Neural cell (in vitro differentiated cells): ENCODE measurements around the gene OR2T33. TPM values are rescaled to one million over a fixed set of nuclear protein-coding genes. Genes with fewer than 3 reads are reported as not detected.

ENCODE experiments used
- H2AFZ ChIP-seq: fragments of 200-600, 300-800 bp; sonication (generic), shearing (Covaris generic); 2 replicates; pipeline ENCODE4 v1.6.0; 2014; ENCODE audit warnings: low read depth, mild to moderate bottlenecking, antibody characterized with exemption, low read length, moderate library complexity
- H3F3A ChIP-seq: fragments of 200-600 bp; shearing (Covaris generic); 2 replicates; pipeline ENCODE4 v1.6.1; 2016; ENCODE audit warnings: mild to moderate bottlenecking, moderate library complexity, mixed read lengths, antibody characterized with exemption, low read length; ENCODE audit not compliant: insufficient read depth, poor library complexity, severe bottlenecking
- H3K27ac ChIP-seq: fragments of 200-600, 300-800 bp; sonication (generic), shearing (Covaris generic); 2 replicates; pipeline ENCODE4 v1.5.1; 2014; ENCODE audit warnings: mild to moderate bottlenecking, low read length, moderate library complexity
- H3K27me3 ChIP-seq: fragments of 300-800, 200-600 bp; sonication (generic), shearing (Covaris generic); 2 replicates; pipeline ENCODE4 v1.6.0; 2014; ENCODE audit warnings: mild to moderate bottlenecking, low read depth, low read length, moderate library complexity; ENCODE audit not compliant: insufficient read depth
- H3K36me3 ChIP-seq: fragments of 300-800, 200-600 bp; sonication (generic), shearing (Covaris generic); 2 replicates; pipeline ENCODE4 v1.5.1; 2014; ENCODE audit warnings: mild to moderate bottlenecking, antibody characterized with exemption, low read length, moderate library complexity; ENCODE audit not compliant: insufficient read depth
- H3K4me2 ChIP-seq: fragments of 300-800, 200-600 bp; sonication (generic), shearing (Covaris generic); 2 replicates; pipeline ENCODE4 v1.6.0; 2014; ENCODE audit warnings: mild to moderate bottlenecking, low read length
- H3K4me3 ChIP-seq: fragments of 300-800, 200-600 bp; sonication (generic), shearing (Covaris generic); 2 replicates; pipeline ENCODE4 v1.5.1; 2014; ENCODE audit warnings: mild to moderate bottlenecking, low read length, moderate library complexity
- H3K79me2 ChIP-seq: fragments of 200-600 bp; shearing (Covaris generic); replicated peaks from 2 replicates; pipeline ENCODE4 v1.6.0; 2014; ENCODE audit warnings: mild to moderate bottlenecking, low read length, moderate library complexity; ENCODE audit not compliant: insufficient read depth
- H3K9ac ChIP-seq: fragments of 300-800, 200-600 bp; sonication (generic), shearing (Covaris generic); 2 replicates; pipeline ENCODE4 v1.6.1; 2016; ENCODE audit warnings: mild to moderate bottlenecking, low read length, mixed read lengths
- H3K9me2 ChIP-seq: fragments of 200-600 bp; shearing (Covaris generic); 2 replicates; pipeline ENCODE4 v1.6.1; 2016; ENCODE audit warnings: mild to moderate bottlenecking, low read length, mixed read lengths; ENCODE audit not compliant: insufficient read depth
- H3K9me3 ChIP-seq: fragments of 200-600, 300-800 bp; sonication (generic), shearing (Covaris generic); 2 replicates; pipeline ENCODE4 v1.6.1; 2016; ENCODE audit warnings: mild to moderate bottlenecking, mixed run types, low read length, moderate library complexity, mixed read lengths
- H4K20me1 ChIP-seq: fragments of 200-600 bp; shearing (Covaris generic); 2 replicates; pipeline ENCODE4 v1.6.1; 2016; ENCODE audit warnings: mild to moderate bottlenecking, mixed run types; ENCODE audit not compliant: insufficient read depth
- CTCF ChIP-seq: fragments of 450-650 bp; IDR thresholded peaks from 2 replicates; pipeline ENCODE4 v1.5.1; 2014; ENCODE audit warnings: antibody characterized with exemption, mild to moderate bottlenecking, moderate library complexity; ENCODE audit not compliant: poor library complexity, severe bottlenecking
- EP300 ChIP-seq: fragments of 450-650 bp; conservative IDR thresholded peaks from 2 replicates; pipeline ENCODE4 v1.6.1; 2014; ENCODE audit warnings: antibody characterized with exemption, mild to moderate bottlenecking, moderate library complexity; ENCODE audit not compliant: poor library complexity, severe bottlenecking
- EZH2 ChIP-seq: fragments of 200-600, 300-800 bp; shearing (Covaris generic), sonication (generic); IDR thresholded peaks from 2 replicates; pipeline ENCODE4 v1.6.1; 2014; ENCODE audit warnings: antibody characterized with exemption, low read length, borderline replicate concordance, mild to moderate bottlenecking; ENCODE audit not compliant: insufficient read depth, poor library complexity, severe bottlenecking
- MXI1 ChIP-seq: fragments of 450-650 bp; conservative IDR thresholded peaks from 2 replicates; pipeline ENCODE4 v1.6.1; 2014; ENCODE audit warnings: antibody characterized with exemption, mild to moderate bottlenecking; ENCODE audit not compliant: poor library complexity, severe bottlenecking
- POLR2AphosphoS5 ChIP-seq: IDR thresholded peaks from 2 replicates; pipeline ENCODE4 v1.6.1; 2012
- RAD21 ChIP-seq: fragments of 450-650 bp; conservative IDR thresholded peaks from 2 replicates; pipeline ENCODE4 v1.6.1; 2014; ENCODE audit warnings: antibody characterized with exemption, mild to moderate bottlenecking, moderate library complexity
- REST ChIP-seq: IDR thresholded peaks from 2 replicates; pipeline ENCODE4 v1.6.1; 2012; ENCODE audit warnings: borderline replicate concordance
- SMC3 ChIP-seq: fragments of 450-650 bp; conservative IDR thresholded peaks from 2 replicates; pipeline ENCODE4 v1.6.1; 2014; ENCODE audit warnings: antibody characterized with exemption, mild to moderate bottlenecking, moderate library complexity; ENCODE audit not compliant: poor library complexity
- TAF1 ChIP-seq: IDR thresholded peaks from 2 replicates; pipeline ENCODE4 v1.6.1; 2012; ENCODE audit warnings: low read depth
- polyA plus RNA-seq: library from polyadenylated mRNA; depleted of rRNA; stranded (reverse); fragments of >200 nt; gene quantifications from 2 replicates; pipeline ENCODE4 v1.2.3, GENCODE V29; 2014

Gene OR2T33
- polyA plus RNA-seq, 1 donor from 2014 or later: not detected

DNA sequence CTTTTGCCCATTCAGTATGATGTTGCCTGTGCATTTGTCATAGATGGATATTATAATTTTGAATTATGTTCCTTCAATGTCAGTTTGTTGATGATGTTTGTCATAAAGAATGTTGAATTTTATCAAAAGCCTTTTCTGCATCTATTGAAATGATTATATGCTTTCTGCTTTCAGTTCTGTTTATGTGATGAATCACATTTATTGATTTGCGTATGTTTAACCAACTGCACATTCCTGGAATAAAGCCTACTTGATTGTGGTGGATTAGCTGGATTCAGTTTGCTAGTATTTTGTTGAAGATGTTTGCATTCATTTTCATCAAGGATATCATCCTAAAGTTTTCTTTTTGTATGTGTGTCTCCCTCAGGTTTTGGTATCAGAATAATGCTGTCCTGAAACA lies 52.2 kb downstream of the OR2T33 start:
- Histone ChIP-seq H3K9me3 (no peaks in the 10 kb centered on the region), H3K4me3 (no peak overlapping the region)
- no peak for TF ChIP-seq TAF1
- TF ChIP-seq EP300: no peak
- TF ChIP-seq REST: no peak
- TF ChIP-seq SMC3: no peak
- TF ChIP-seq MXI1: no peak
- no peak for TF ChIP-seq EZH2
- no peak for TF ChIP-seq POLR2AphosphoS5
- no peak for TF ChIP-seq RAD21
- no peak for TF ChIP-seq CTCF

More for the DNA sequence above, 52.2 kb downstream of the OR2T33 start:
- Histone ChIP-seq H3K36me3 (no peaks in the 10 kb centered on the region), H3K27me3 (no peaks in the 10 kb centered on the region), H3K4me2 (no peak overlapping the region), H3F3A (no peaks in the 10 kb centered on the region), H3K27ac (no peak overlapping the region), H3K79me2 (no peaks in the 10 kb centered on the region), H3K9me2 (no peaks in the 10 kb centered on the region), H2AFZ (no peak overlapping the region), H3K9ac (no peak overlapping the region), H4K20me1 (no peaks in the 10 kb centered on the region)

Other genes starting within 250 kb of the OR2T33 start
- 0.14 TPM in 1 of 2 replicates, not detected in the other for gene OR2L2, start 247.9 kb downstream of the OR2T33 start, polyA plus RNA-seq
- gene OR2L3, start 231.1 kb downstream of the OR2T33 start, polyA plus RNA-seq: 0.10 and 0.27 TPM in 2 replicates
- gene OR2L13, start 182.8 kb downstream of the OR2T33 start, polyA plus RNA-seq: 1.2 TPM in 1 of 2 replicates, not detected in the other
- gene OR2M5, start 132.8 kb downstream of the OR2T33 start, polyA plus RNA-seq: not detected in 2 replicates
- gene OR2M2, start 103.2 kb downstream of the OR2T33 start, polyA plus RNA-seq: not detected in 2 replicates
- gene OR2M3, start 80.7 kb downstream of the OR2T33 start, polyA plus RNA-seq: not detected in 2 replicates
- not detected in 2 replicates for gene OR2M4, start 46.6 kb downstream of the OR2T33 start, polyA plus RNA-seq
- gene OR2T12, start 25.4 kb upstream of the OR2T33 start, polyA plus RNA-seq: not detected in 2 replicates
- not detected in 2 replicates for gene OR2M7, start 46.6 kb upstream of the OR2T33 start, polyA plus RNA-seq
- gene OR14C36, start 70.8 kb upstream of the OR2T33 start, polyA plus RNA-seq: not detected in 2 replicates
- gene OR2T4, start 83.7 kb upstream of the OR2T33 start, polyA plus RNA-seq: not detected in 2 replicates
- gene OR2T6, start 97.8 kb upstream of the OR2T33 start, polyA plus RNA-seq: not detected in 2 replicates
- gene OR2T1, start 125.1 kb upstream of the OR2T33 start, polyA plus RNA-seq: not detected in 2 replicates
- gene OR2T2, start 167.7 kb upstream of the OR2T33 start, polyA plus RNA-seq: not detected in 2 replicates
- not detected in 2 replicates for gene OR2T3, start 195.4 kb upstream of the OR2T33 start, polyA plus RNA-seq
- not detected in 2 replicates for gene OR2T5, start 210.6 kb upstream of the OR2T33 start, polyA plus RNA-seq
- gene OR2G6, start 230.1 kb upstream of the OR2T33 start, polyA plus RNA-seq: not detected in 2 replicates